Epithelial cell of esophagus (primary cell): ENCODE results near the gene TEX2.
A peak's percentile ranks its signal among the peaks of the same experiment; 100 is the strongest.

Source experiments
- DNase-seq: peaks from one replicate; pipeline ENCODE4 v3.0.0; 2010; ENCODE audit warnings: low read depth
- H3K4me3 ChIP-seq: 2 replicates; pipeline ENCODE4 v1.5.1; 2011; ENCODE audit warnings: mild to moderate bottlenecking, low read length, control low read depth
- TF ChIP-seq, protein P1 (sequence below): IDR thresholded peaks from 2 replicates; pipeline ENCODE4 v1.5.1; 2011; ENCODE audit warnings: low read depth, mild to moderate bottlenecking, low read length, control low read depth, inconsistent platforms; ENCODE audit not compliant: insufficient read depth; ENCODE audit errors: missing control alignments

TEX2 gene

DNA sequence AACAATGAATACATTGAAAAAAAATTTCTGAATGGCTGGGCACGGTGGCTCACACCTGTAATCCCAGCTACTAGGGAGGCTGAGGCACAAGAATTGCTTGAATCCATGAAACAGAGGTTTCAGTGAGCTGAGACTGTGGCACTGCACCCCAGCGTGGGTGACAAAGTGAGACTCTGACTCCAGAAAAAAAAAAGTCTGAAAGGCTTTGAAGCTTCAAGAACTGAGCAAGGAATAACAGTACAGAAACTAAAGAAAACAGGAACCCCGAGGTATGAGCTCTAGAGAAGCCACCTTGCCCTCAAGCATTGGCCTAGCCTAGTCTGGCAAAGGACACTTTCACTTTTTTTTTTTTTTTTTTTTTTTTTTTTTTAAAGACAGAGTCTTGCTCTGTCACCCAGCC lies 45.0 kb downstream of the TEX2 start:
- no peak for DNase-seq
- TF ChIP-seq, protein P1, sequence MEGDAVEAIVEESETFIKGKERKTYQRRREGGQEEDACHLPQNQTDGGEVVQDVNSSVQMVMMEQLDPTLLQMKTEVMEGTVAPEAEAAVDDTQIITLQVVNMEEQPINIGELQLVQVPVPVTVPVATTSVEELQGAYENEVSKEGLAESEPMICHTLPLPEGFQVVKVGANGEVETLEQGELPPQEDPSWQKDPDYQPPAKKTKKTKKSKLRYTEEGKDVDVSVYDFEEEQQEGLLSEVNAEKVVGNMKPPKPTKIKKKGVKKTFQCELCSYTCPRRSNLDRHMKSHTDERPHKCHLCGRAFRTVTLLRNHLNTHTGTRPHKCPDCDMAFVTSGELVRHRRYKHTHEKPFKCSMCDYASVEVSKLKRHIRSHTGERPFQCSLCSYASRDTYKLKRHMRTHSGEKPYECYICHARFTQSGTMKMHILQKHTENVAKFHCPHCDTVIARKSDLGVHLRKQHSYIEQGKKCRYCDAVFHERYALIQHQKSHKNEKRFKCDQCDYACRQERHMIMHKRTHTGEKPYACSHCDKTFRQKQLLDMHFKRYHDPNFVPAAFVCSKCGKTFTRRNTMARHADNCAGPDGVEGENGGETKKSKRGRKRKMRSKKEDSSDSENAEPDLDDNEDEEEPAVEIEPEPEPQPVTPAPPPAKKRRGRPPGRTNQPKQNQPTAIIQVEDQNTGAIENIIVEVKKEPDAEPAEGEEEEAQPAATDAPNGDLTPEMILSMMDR = no peak
- no peak overlapping the region for H3K4me3 ChIP-seq

DNA sequence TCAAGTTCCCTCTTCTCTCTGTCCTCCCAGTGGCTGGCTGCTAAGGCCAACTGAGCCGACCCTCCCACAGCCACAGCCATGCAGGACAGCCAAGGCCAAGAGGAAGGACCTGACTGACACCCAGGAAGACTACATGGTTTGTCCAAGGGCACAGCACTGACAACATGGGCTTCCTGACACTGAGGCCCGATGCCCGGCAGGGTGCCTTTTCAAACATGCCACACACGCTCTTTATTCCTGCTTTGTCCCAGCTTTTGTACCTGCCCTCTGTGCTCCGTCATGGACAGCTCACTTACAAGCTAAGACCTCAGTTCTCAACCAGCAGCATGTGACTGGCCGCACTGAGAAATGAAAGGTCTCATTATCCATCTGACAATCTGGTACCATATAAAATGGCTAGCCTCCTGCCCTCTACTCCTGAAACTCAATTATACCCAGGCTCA lies 45.8 kb downstream of the TEX2 start:
- TF ChIP-seq, protein P1 = no peak
- DNase-seq = no peak
- no peak overlapping the region for H3K4me3 ChIP-seq

DNA sequence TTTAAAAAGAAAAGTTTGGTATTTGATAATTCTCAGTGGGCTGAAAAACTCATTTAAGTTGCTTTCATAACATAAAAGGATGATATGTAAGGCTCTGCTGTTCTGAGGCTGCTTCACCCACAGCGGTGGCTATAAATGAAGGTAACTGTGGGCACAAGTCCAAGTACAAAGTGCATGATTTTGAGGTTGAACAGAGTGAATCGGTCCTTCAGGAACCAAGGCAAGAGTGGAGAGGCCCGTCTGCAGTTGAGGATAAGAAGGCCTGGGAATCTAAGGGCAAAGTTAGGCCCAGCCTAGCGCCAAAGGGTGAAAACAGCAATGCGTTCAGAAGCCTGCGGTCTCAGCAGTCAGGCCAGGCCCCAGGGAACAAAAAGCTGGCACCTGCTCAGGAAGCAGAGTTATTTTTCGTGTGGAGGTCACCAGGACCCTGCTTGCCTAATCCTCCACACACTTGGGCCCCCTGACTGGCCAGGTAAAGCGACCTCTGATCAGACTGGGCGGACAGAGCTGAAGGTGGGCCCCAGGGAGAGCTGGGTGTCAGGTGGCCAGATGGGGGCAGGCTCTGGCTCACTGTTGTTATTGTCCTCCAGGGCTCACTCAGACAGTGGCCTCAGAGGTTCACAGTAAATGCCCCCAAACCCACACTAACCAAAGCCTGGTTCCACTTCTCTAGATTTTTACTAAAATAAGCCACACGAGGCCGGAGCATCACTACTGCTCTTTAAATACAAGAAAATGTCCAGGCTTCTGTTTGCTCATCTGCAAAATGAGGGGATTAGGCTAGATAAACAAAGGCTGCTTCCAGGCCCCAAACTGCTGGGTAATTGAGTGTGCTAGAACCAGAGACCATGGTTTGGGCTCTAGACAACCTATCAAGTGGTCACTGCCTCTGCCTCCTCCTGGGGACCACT lies 46.5 kb downstream of the TEX2 start:
- TF ChIP-seq, protein P1 = no peak
- H3K4me3 ChIP-seq = no peak overlapping the region
- DNase-seq = no peak

DNA sequence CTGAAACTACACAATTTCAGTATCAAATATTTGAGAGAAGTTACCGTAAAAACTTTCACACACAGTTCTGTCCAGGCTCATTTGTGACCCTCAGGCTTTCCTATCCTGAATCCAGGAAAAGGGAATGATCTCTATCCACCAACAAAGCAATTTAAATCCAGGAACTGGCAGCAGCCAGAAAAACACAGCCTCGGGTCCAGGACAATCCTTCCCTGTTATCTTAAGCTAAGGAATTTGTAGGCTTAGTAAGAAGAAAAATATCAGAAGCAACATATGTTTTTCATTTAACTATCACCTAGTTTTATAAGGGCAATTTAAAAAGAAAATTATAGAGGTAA lies 47.1 kb downstream of the TEX2 start:
- TF ChIP-seq, protein P1 = no peak
- no peak for DNase-seq
- no peak overlapping the region for H3K4me3 ChIP-seq

DNA sequence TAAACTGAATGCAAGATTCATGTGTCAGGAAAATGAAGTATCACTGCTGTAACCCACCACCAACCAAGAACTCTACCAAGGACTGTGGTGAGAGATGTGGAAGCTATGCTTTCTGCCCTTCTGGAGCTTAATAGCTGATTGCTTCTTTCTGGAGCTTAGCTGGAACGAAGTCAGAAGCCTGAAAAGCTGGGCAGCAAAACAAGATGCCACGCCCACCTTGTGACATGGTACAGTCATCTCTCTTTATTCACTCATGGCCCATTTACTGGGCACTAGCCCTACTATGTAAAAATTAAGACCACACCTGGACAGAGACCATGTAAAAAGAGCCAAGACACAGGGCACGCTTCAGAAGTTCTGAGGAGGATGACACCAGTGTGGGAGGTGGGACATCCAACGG lies 48.1 kb downstream of the TEX2 start:
- peak; percentile 50 for DNase-seq
- H3K4me3 ChIP-seq = no peak overlapping the region
- TF ChIP-seq, protein P1 = no peak

DNA sequence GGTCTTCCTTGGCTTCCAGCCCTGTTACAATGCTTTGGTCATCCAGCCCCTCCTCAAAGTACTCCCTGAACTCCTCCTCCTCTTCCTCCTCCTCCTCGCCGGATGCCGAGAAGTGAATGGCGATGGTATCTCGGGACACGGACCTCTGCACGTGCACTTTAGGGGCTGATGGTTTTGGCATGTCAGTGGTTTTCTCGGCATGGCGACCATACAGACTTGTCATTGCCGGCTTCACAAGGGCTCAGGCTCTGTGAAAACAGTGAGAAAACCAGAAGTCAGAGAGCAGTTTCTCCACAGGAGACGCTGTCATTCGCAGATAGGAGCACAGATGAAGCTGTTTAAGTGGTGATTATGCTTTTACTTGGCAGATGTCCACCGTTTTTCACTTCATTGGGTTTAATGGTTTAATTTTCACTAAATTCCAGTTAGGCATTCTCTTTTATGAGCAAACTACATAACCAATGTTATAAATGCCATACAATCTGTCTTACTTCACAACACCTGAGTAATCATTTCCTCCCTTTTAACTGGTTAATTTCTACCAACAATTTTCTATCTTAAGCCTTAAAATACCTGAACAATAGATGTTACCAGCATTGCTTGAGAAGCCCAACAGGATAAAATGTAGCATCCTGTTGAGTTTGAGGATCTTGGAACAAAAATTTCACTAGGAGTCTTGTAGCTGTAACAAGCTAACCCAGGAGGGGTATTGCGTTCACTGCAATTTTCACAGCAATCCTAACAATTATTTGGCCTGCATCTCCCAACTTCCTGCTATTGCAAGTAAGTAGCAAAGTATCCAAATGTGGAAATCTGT lies 48.9 kb downstream of the TEX2 start:
- TF ChIP-seq, protein P1 = no peak
- H3K4me3 ChIP-seq = no peak overlapping the region
- no peak for DNase-seq
